MCF 10A (cell line): ENCODE results near the gene ZNF692. TPM values are rescaled to one million over a fixed set of nuclear protein-coding genes. Genes with fewer than 3 reads are reported as not detected.

Source experiments
- BruUV-seq: library from RNA; stranded (reverse); fragments of 400-500 nt; replicated peaks from 2 replicates; lab custom pipeline; 2021; lab: Mats Ljungman, UMichigan
- CTCF ChIA-PET: fragments of 300-600 bp; sonication (Branson Sonifier 250); formaldehyde crosslinking; extraction: SDS; loops from one replicate; lab custom pipeline; 2021; ENCODE audit warnings: antibody characterized with exemption, inconsistent platforms; lab: Yijun Ruan, JAX
- POLR2A ChIA-PET: fragments of 300-600, 350-650 bp; sonication (Branson Sonifier 250); formaldehyde crosslinking; extraction: SDS; loops from one replicate; lab custom pipeline; 2020; ENCODE audit warnings: antibody characterized with exemption, inconsistent platforms; lab: Yijun Ruan, JAX
- DNase-seq: peaks from one replicate; pipeline ENCODE4 v3.0.0-alpha.2; 2018; ENCODE audit not compliant: unreplicated experiment
- H3K27ac Mint-ChIP-seq: one replicate; pipeline ENCODE4 v1.8.0; 2022; ENCODE audit warnings: mild to moderate bottlenecking, low read depth, mixed read lengths; ENCODE audit not compliant: unreplicated experiment
- H3K27me3 Mint-ChIP-seq: one replicate; pipeline ENCODE4 v1.8.0; 2022; ENCODE audit warnings: mixed read lengths; ENCODE audit not compliant: insufficient read depth, unreplicated experiment
- H3K36me3 Mint-ChIP-seq: one replicate; pipeline ENCODE4 v1.8.0; 2022; ENCODE audit warnings: mild to moderate bottlenecking, moderate library complexity, mixed read lengths; ENCODE audit not compliant: insufficient read depth, unreplicated experiment
- H3K4me1 Mint-ChIP-seq: one replicate; pipeline ENCODE4 v1.8.0; 2022; ENCODE audit warnings: mixed read lengths; ENCODE audit not compliant: insufficient read depth, unreplicated experiment
- H3K4me3 Mint-ChIP-seq: one replicate; pipeline ENCODE4 v1.8.0; 2022; ENCODE audit warnings: mild to moderate bottlenecking, moderate library complexity, mixed read lengths; ENCODE audit not compliant: unreplicated experiment
- H3K9me3 Mint-ChIP-seq: one replicate; pipeline ENCODE4 v1.8.0; 2022; ENCODE audit warnings: mixed read lengths; ENCODE audit not compliant: unreplicated experiment
- intact Hi-C: fragments of 100-400 bp; cut with micrococcal nuclease; formaldehyde crosslinking; loops from 2 replicates; pipeline ENCODE4 v1.14.1; 2022
- total RNA-seq: library from RNA; stranded (reverse); gene quantifications from 2 replicates; pipeline ENCODE4 v1.2.3, GENCODE V29; 2022
- TF ChIP-seq, protein P1 (sequence below): fragments of 200-600 bp; IDR thresholded peaks from one replicate; pipeline ENCODE4 v1.8.0; 2022; ENCODE audit warnings: antibody characterized with exemption, mild to moderate bottlenecking; ENCODE audit not compliant: unreplicated experiment

Gene ZNF692
- total RNA-seq, 1 experiment from 2014 or later, result 103 TPM

DNA sequence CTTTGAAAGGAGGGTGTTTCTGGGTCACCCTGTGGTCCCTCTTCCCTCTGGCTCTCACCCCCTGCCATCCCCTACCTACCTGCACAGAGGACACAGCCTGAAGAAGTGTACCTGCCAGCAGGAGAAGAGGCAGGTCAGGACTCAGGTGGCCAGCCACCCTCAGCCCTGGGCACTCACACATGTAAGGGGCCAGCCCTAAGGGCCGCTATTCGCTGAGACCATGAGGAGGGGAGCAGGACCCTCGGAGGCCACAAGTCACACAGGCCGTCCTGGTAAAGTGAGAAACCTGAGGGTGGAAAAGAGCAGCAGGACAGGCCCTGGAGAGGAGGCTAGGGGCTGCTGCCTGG, 1.2 kb downstream of the ZNF692 start:
- peaks cover 22% of the 10 kb centered on the region for H3K4me1 Mint-ChIP-seq
- intact Hi-C loops, result loop anchor here (1.0 kb wide), 5 partner anchors 17 to 67 kb away; partner anchors contain the start of genes PGBD2 and ZNF672
- peaks cover 17% of the 10 kb centered on the region for H3K36me3 Mint-ChIP-seq
- no peak for DNase-seq
- ChIA-PET POLR2A (interaction anchor here (0.7 to 9.8 kb wide), 14 partner anchors 11 to 69 kb away, joined by 3 to 234 read pairs (median 6); partner anchors contain the start of genes PGBD2, SH3BP5L and ZNF672), CTCF (interaction anchor here (0.6 to 6.4 kb wide), 20 partner anchors 11 to 158 kb away, joined by 3 to 44 read pairs (median 6); partner anchors contain the start of genes PGBD2 and SH3BP5L)
- TF ChIP-seq, protein P1, sequence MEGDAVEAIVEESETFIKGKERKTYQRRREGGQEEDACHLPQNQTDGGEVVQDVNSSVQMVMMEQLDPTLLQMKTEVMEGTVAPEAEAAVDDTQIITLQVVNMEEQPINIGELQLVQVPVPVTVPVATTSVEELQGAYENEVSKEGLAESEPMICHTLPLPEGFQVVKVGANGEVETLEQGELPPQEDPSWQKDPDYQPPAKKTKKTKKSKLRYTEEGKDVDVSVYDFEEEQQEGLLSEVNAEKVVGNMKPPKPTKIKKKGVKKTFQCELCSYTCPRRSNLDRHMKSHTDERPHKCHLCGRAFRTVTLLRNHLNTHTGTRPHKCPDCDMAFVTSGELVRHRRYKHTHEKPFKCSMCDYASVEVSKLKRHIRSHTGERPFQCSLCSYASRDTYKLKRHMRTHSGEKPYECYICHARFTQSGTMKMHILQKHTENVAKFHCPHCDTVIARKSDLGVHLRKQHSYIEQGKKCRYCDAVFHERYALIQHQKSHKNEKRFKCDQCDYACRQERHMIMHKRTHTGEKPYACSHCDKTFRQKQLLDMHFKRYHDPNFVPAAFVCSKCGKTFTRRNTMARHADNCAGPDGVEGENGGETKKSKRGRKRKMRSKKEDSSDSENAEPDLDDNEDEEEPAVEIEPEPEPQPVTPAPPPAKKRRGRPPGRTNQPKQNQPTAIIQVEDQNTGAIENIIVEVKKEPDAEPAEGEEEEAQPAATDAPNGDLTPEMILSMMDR, result no peak
- H3K9me3 Mint-ChIP-seq, result no peaks in the 10 kb centered on the region
- H3K4me3 Mint-ChIP-seq, result peak overlapping the region; percentile 77
- BruUV-seq, result no TSS peak
- H3K27me3 Mint-ChIP-seq, result no peaks in the 10 kb centered on the region
- H3K27ac Mint-ChIP-seq, result peak overlapping the region; percentile 70

GRCh38 chr1:248857201-248857600, 1.7 kb downstream of the ZNF692 start:
- peak overlapping the region; percentile 70 for H3K27ac Mint-ChIP-seq
- H3K27me3 Mint-ChIP-seq, result no peaks in the 10 kb centered on the region
- TF ChIP-seq, protein P1, result no peak
- CTCF ChIA-PET, result interaction anchor here (1.0 to 6.4 kb wide), 3 partner anchors 15 to 64 kb away, joined by 3 to 44 read pairs (median 19); no protein-coding TSS in a partner anchor
- peak overlapping the region; percentile 77 for H3K4me3 Mint-ChIP-seq
- no peaks in the 10 kb centered on the region for H3K9me3 Mint-ChIP-seq
- H3K36me3 Mint-ChIP-seq, result peaks cover 17% of the 10 kb centered on the region
- intact Hi-C loops, result no loop called here
- no TSS peak for BruUV-seq
- DNase-seq, result no peak
- peaks cover 18% of the 10 kb centered on the region for H3K4me1 Mint-ChIP-seq
- POLR2A ChIA-PET, result interaction anchor here (6.3 to 9.8 kb wide), 3 partner anchors 16 to 30 kb away, joined by 84 to 234 read pairs (median 140); partner anchors contain the start of genes SH3BP5L and ZNF672

GRCh38 chr1:248856176-248856575, 2.7 kb downstream of the ZNF692 start:
- ChIA-PET POLR2A (interaction anchor here (6.3 to 9.8 kb wide), 3 partner anchors 17 to 29 kb away, joined by 84 to 234 read pairs (median 140); partner anchors contain the start of genes SH3BP5L and ZNF672), CTCF (interaction anchor here (0.6 to 6.4 kb wide), 4 partner anchors 14 to 152 kb away, joined by 3 to 44 read pairs (median 5); no protein-coding TSS in a partner anchor)
- H3K36me3 Mint-ChIP-seq, result peaks cover 17% of the 10 kb centered on the region
- peaks cover 18% of the 10 kb centered on the region for H3K4me1 Mint-ChIP-seq
- no peak overlapping the region for H3K27ac Mint-ChIP-seq
- no peak overlapping the region for H3K4me3 Mint-ChIP-seq
- H3K9me3 Mint-ChIP-seq, result no peaks in the 10 kb centered on the region
- no TSS peak for BruUV-seq
- TF ChIP-seq, protein P1, result no peak
- H3K27me3 Mint-ChIP-seq, result no peaks in the 10 kb centered on the region
- no peak for DNase-seq
- intact Hi-C loops, result no loop called here

DNA sequence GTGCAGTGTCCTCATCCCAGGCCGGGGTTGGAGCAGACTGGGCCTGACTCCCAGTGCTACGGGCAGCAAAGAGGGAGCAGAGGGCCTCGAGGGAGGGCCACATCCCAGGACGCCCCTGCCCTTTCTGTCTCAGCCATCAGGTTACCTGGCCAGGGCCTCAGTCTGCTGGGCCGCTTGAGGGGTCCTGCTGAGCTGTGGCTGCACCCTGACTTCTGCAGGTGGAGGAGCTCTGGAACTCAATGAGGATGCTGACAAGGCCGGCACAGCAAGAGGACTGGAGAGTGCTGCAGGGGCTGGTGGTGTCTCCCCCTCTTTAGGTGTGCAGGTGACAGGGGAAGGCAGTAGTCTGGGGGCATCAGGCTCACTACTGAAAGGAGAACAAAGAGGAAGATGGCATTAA, 3.3 kb downstream of the ZNF692 start:
- Mint-ChIP-seq H3K9me3 (no peaks in the 10 kb centered on the region), H3K27ac (no peak overlapping the region), H3K27me3 (no peaks in the 10 kb centered on the region), H3K4me1 (peaks cover 18% of the 10 kb centered on the region), H3K36me3 (peaks cover 17% of the 10 kb centered on the region), H3K4me3 (no peak overlapping the region)
- BruUV-seq, result no TSS peak
- DNase-seq, result no peak
- CTCF ChIA-PET, result interaction anchor here (0.9 to 1.4 kb wide), 2 partner anchors 14 to 18 kb away, joined by 3 to 7 read pairs; partner anchors contain the start of gene ZNF672
- intact Hi-C loops, result no loop called here
- POLR2A ChIA-PET, result interaction anchor here (6.3 to 9.8 kb wide), 2 partner anchors 17 to 28 kb away, joined by 84 to 234 read pairs; partner anchors contain the start of genes SH3BP5L and ZNF672
- TF ChIP-seq, protein P1, result no peak
